ENCODE data around the gene EFNA5.
"Not testable (repeated sequence)": the region's sequence is repeated elsewhere in the genome, so short reads cannot be mapped to it uniquely, and the experiment has no call there.

EFNA5 gene

DNA sequence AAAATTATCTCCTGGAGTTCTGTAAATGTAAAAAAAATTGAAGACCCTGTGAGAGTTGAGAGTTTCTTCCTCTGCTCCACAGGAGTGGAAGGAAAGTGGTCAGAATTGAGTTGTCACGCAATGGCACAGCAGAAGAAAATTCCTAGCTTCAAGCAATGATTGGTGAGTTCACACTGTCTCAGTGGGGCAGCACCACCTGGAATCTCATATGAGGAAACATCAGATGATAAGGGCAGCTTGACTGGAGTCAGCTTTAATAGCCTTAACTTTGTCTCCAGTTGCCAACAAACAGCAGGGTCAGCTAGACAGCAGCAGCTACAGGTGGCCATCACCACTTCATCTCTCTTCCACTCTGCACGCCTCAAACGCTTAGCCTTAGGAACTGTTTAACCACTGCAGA is 211.1 kb downstream of the EFNA5 start:
- no peak for DNase-seq (ENCODE audit: low read depth, low spot score)

DNA sequence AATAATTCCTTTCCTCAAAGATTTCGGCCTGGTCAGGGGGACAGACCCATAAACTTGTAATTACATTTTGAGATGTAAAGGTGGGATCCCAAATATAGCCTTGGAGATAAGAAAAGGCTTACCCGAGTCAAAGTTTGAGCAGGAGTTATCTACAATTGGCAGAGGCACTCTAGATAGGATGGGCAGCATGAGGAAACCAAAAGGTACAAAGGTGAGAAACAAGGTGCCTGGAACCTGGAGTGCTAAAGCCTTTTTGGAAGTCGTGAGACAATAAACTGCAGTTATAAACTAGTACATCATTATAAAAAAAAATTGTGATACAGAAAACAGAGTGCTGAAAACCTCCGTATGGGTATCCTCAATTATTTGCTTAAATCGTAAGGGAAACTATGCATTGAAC is 212.4 kb downstream of the EFNA5 start:
- no peak for DNase-seq (ENCODE audit: low read depth, low spot score)

DNA sequence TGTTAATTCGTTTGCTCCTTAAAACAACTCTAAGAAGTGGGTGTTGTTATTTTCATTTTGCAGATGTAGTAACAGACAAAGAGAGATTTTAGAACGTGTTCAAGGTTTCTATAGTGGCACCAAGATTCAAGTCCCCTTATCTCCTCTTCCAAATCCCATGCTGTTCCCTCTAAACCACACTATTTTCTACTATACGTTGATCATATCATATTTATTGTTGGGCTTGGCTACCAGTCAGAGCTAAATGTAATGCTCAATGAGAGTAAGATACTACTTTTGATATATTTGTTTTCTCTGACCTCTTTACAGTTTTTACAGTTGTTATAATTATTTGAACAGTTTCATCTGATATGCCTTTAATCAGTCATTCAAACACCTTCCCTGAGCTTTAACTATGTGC is 212.9 kb downstream of the EFNA5 start:
- DNase-seq (ENCODE audit: low read depth, low spot score), result no peak

DNA sequence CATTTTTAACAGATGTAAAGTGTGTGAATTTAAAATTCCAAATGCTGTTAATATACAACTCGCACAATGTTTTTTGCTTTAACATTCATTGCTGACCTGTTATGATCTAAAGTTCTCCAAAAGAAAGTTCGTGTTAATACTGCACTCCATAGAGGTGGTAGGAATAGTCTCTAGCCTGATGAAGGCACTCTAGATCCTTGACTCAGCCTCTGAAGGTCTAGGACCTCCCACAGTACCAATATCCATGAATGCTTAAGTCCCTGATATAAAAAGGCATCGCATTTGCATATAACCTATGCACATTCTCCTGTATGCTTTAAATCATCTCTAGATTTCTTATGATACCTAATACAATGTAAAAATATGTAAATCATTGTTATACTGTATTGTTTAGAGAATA is 213.6 kb downstream of the EFNA5 start:
- DNase-seq (ENCODE audit: low read depth, low spot score), result no peak

DNA sequence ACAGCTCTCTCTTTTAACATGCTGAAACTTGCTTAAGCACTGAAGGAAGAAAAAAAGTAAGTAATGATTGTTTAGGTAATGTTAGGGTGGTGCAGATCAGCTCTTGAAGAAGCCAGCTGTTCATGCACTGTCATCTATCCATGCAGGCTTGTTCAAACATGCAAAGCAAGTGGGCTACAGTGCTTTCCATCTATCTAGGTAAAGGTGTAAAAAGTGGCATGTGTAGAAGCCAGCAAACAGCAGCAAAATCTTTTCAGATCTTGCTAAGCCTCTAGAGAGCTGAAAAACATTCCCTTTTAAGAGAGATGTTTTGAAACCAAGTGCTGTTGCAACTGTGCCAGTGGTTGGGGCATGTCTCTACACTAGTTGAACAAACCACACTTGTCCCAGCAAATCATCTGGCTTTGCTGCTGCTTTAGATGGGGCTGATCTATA is 214.4 kb downstream of the EFNA5 start:
- no peak for DNase-seq (ENCODE audit: low read depth, low spot score)

DNA sequence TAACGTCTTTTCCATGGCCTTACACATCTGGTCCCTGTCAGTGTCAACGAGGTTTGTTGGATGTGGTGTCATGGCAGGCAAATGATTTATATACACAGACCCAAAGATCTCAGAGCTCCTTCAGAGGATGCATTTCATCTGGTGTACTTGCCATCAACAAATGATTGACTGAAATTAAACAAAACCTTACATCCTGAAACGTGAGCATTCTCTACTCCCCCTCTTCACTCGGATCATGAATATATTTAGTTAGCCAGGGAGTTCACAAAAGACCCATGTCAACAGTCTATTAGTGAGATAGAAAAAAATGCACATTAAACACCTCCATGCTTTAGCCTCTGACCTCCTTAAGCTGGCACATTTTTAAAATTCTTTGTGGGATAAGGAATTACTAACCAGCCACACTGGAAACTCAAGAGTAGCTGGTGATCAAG is 215.6 kb downstream of the EFNA5 start:
- DNase-seq (ENCODE audit: low read depth, low spot score), result no peak

DNA sequence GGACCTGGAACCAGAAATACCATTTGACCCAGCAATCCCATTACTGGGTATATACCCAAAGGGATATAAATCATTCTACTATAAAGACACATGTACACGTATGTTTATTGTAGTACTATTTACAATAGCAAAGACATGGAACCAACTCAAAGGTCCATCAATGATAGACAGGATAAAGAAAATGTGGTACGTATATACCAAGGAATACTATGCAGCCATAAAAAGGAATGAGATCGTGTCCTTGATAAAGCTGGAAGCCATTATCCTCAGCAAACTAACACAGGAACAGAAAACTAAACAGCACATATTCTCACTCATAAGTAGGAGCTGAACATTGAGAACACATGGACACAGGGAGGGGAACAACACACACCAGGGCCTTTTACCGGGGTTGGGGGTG is 218.9 kb downstream of the EFNA5 start:
- not testable (repeated sequence) for DNase-seq (ENCODE audit: low read depth, low spot score)

DNA sequence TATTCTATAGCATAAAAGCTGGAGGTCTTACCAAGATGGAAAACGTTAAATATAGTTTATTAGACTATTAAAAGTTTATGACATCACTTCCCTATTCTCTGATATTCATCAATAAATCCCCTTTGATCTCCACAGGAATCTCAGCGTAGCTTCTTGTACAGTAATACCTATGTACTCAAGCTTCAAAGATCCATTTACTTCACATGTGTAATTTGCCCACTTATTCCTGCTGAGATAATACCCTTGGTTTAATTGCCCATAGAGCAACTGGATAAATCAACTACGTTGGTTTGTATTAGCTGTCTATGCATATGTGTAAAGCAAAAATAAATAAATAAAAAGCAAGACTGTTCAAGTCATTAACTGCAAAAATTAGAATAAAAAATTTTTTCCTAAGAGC is 219.7 kb downstream of the EFNA5 start:
- DNase-seq (ENCODE audit: low read depth, low spot score), result no peak

DNA sequence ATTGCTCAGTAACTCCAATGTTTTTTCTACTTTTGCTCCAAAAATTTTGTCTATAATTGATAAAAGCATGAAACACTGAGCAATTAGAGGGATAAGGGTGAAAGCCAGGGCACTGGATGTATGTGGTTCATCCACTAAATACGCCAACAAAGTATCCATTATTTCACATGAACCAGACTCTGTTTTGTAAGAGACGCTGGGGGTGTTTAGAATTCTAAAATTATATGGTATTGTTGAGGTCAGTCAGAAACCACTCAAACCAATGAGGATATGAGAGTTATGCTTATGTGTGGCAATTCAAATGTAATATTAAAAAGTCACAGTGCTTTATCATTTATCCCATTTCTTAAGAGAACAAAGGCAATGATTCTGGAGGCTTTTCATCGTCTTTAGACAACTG is 220.2 kb downstream of the EFNA5 start:
- DNase-seq (ENCODE audit: low read depth, low spot score), result no peak

DNA sequence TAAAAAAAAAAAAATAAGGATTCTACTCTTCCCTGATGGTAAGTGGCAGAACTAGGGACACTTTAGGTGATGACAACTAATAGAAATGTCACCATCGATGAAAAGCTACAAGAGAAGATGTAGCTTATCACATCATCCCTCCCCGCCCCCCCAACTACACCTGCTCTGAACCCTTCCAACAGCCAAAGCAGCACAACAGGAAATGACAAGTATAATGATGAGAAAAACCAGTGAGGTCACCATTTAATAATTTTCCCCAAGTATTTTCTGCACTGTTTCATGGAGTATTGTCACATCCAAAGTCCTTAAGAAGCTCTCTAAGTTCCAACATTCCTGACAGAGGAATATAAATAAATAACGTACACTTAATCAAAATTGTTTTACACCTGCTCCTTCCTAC is 221.4 kb downstream of the EFNA5 start:
- no peak for DNase-seq (ENCODE audit: low read depth, low spot score)

DNA sequence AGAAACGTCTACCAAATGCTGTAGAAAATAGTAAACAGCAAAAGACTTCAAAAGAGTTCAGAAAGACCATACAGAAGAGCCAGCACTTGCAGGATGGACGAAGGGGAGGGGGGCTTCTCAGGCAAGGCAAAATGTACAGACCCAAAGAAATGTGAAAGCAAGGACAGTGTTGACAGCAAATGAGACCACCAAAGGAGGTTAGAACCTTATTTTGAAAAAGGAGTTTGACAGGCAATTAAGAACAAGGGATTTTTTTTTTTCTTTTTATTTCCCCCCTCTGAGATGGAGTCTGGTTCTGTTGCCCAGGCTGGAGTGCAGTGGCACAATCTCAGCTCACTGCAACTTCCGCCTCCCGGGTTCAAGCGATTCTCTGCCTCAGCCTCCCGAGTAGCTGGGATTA is 223.2 kb downstream of the EFNA5 start:
- DNase-seq (ENCODE audit: low read depth, low spot score), result no peak

DNA sequence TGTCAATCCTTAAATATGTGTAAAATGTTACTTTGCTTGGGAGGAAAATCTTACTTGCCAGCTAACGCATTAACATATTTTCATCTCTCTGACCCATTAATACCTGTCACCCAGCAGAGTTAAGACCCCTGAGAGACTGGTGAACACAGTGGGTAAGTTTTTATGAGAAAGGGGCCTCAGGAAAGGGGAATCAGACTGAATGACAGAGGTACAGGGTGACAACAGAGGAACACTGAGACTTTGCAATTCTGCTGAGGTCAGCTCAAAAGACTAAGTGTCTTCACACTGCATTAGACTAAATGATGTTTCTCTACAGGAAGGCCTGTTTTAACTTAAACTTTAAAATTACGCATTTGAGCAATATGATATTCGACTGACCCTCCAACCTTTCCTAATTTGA is 223.8 kb downstream of the EFNA5 start:
- DNase-seq (ENCODE audit: low read depth, low spot score), result no peak

DNA sequence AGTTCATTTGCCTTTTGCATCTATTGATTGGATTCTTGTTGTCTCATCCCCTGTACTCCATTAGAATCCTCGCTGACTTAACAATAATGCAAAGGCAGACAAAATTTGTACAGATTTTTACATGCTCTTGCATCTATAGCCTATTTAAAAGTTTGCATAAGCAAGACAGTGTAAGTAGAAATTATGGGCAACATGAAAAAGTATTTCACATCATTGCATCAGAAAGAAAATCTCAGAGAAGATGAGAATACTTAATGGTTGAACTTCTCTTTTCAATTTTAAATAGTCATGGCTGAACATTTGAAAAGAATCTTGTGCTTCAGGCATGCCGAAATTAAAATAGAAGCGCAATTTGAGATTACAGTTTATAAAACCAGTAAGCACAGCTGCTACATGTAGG is 226.4 kb downstream of the EFNA5 start:
- DNase-seq (ENCODE audit: low read depth, low spot score), result no peak

DNA sequence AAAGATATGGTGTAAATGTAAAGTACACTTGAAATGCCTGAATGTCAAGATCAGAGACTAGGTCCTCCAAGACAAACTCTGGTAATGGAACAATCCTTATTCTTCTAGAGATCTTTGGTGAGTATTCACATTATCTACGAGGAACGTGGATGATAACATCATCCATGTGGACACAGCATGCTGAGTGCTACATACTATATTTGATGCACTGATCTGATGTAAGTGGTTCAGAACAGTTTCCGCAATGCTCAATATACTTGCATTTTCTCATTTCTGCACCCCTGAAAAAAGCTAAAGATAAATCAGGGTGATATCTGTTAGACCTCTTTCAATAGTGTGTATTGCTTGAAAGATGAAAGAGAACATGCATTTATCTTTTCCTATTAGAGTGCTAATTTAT is 226.8 kb downstream of the EFNA5 start:
- no peak for DNase-seq (ENCODE audit: low read depth, low spot score)

DNA sequence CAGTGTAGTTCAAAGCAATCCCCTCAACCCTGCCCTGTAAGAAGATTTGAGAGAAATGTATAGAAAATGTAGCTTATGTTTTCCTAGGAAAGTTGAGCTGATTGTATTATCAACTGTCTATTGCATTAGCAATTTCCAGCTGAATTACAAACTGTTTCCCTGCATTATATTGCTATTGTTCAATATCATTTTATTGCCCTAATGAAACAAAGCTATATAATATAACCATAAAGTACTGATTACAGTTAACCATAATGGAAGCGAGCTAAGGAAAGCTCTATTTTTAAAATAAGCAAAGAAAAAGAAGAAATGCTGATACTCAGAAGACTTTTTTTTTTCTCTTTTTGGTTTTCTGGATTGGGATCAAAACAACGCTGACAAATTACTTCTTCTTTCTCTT is 228.3 kb downstream of the EFNA5 start:
- no peak for DNase-seq (ENCODE audit: low read depth, low spot score)

DNA sequence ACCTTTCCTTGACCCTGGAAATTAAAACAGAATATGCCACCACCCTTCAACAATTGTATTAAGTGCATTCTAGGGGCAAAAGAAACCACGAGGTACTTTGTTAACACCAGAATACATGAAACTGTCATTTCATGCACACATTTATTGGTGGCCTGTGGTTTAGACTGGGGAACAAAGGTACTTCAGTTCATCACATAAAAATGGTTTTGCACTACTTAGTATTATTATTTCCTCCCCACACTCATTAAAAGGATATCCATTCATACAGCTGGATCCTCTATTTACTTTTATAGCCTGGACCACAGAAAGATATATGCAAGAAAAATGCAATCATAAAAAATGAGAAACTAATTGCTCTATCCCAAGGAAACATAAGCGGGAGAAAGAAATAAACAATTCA is 230.9 kb downstream of the EFNA5 start:
- no peak for DNase-seq (ENCODE audit: low read depth, low spot score)

DNA sequence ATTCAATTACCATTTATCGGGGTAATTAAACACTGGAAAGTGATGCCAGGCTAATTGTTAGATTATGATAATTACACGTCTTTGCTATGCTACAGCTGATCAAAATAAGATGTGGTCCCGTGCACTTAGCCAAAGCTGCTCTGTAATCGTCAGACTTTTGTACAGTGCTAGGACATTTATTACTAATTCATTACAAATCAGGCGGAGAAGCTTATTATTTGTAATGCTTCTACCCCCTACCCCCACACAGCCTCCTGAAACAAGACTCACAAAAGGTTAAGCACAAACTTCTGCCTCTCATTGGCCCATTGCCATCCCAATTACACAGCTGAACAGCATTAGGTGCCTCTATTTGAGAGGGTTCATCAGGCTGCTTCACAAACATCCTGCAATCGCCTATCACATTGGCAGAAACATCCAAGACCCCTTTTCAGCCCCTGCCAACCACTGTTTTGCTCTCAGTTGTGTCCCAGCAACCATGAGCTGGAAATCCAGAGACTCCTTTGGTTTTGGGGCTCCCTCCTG is 232.7 kb downstream of the EFNA5 start:
- no peak for DNase-seq (ENCODE audit: low read depth, low spot score)

DNA sequence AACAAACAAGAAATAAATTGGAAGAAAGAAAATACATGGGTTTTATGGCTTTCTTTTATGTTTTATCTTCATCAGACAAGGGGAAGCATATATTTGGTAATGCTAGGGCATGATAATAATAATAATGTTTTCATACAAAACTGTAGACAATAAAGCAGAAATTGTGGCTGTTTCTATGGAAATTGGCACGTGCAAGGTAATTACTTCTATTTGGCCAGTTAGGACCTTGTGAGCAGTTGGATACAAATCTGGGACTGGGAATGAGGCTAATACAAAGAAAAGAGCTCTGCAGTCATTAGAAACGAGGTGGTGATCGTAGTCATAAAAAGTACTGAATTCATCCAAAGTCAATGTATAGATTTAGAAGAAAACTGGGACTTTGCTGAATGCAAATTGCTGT is 233.6 kb downstream of the EFNA5 start:
- DNase-seq (ENCODE audit: low read depth, low spot score), result no peak

DNA sequence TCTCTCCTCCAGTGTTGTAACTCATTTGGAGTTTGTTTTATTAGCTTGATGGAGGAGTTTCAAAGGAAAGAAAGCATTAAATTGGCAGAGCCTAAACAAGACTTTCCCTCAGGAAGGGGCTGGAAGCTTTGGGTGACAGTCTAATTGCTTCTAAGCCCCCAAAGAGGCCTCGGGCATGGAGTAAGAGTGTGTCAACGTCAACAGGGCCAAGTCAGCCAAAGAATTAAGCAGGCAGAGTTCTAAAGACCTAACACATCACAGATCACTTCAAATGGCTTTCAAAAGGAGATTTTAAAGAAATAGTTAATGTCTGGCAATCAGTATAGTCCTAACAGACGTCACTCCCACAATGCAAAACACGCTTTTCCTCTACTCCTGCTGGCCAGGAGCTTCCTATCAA is 234.5 kb downstream of the EFNA5 start:
- DNase-seq (ENCODE audit: low read depth, low spot score), result no peak

DNA sequence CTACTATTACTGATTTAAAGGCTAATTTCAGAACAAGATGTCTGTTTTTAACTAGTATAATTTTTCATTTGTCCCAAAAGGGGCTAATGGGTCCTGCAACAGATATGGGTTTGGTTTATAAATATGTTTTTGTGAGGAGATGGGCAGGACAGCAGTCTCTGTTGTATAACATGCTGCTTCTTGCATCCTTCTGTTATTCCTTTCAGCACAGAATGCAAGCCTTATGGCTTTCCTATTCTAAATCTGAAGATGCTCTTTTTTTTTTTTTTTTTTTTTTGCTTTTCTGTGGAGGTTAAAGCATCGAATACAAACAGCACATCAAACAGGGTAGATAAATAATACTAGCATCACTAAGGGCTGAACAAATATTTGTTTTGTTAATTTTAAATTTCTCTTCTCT is 235.7 kb downstream of the EFNA5 start:
- no peak for DNase-seq (ENCODE audit: low read depth, low spot score)

DNA sequence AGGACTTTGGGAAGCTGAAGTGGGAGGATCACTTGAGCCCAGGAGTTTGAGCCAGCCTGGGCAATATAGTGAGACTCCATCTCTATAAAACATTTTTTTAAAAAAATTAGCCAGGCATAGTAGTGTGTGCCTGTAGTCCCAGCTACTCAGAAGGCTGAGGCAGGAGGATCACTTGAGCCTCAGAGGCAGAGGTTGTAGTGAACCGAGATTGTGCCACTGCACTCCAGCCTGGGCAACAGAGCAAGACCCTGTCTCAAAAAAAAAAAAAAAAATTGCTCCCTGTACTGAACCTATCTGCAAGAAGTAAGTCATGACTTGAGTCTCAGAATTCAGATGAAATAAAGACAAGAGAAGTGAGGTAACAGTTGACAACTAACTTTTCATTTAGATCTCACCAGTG is 237.1 kb downstream of the EFNA5 start:
- DNase-seq (ENCODE audit: low read depth, low spot score), result not testable (repeated sequence)

DNA sequence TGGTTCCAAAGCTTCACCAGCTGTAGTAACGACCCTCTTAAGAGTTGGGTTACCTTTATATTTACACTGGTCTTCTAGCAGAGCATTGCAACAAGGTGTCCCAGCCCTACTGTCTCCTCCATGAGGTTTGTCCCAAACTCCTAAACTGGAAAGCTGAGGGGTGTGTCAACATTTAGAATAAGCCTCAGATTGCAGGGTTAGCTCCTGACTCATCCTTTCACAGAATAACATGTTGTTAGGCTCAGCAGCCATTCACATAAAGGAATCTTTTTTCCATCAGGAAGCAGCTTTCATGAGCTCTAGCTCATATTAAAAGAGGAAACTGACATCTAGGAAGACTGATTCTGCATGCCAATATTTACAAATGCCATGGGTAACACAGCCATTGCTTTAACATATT is 238.7 kb downstream of the EFNA5 start:
- DNase-seq (ENCODE audit: low read depth, low spot score), result no peak

DNA sequence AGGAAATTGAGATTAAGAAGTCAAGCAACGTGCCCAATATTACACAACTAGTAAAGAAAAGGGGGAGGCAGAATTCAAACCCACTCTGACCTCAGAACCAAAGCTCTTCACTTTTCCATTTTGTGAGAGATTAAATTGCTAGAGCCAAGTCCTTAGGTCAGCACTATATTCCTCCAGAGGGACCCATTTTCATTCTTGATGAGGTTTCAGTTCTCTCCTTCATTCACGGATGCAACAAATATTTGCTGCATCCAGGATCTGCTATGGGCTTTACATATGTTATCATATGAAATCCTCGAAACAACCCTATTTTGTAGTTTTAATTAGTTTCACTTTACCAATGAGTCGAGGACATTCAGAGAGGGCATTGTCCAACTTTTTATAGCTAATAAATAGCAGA is 239.2 kb downstream of the EFNA5 start:
- DNase-seq (ENCODE audit: low read depth, low spot score), result no peak

DNA sequence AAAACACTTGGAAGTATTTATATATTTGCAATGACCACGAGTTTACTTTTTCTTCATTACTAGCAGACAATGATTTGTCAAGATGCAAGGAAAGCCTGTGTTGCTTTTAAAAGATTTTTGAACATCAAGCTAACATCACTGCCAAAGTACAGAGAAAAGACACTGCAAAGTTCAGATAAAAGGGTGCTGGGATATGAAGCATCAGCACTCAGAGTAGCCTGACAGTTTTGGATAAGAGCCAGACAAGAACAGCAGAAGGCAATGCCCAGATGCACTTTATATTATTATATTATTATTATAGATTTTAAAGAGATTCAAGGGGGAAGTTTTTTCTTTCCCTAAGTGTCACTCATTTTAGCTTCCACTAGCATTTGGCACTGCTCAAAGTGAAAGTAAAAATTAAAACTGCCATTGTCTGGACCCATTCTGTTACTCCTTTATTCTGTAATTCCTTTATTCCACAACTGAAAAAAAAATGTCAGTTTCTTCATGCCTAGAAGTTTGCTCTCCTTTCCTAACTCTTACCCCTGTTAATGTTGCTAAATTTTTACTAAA is 240.6 kb downstream of the EFNA5 start:
- no peak for DNase-seq (ENCODE audit: low read depth, low spot score)

All from activated CD4-positive, CD25-positive, alpha-beta regulatory T cell treated with anti-CD3 and anti-CD28 coated beads, Interleukin-2, amount 50 U/mL, for 16 hours (primary cell).